ENCODE results near the gene BMP8A. TPM values are rescaled to one million over a fixed set of nuclear protein-coding genes. Genes with fewer than 3 reads are reported as not detected.
"Not testable (repeated sequence)": the region's sequence is repeated elsewhere in the genome, so short reads cannot be mapped to it uniquely, and the experiment has no call there.

The BMP8A gene
- polyA plus RNA-seq (2013, experiment 1 of 2) = 0.03 TPM
- polyA plus RNA-seq (2013, experiment 2 of 2) = 0.03 TPM

DNA sequence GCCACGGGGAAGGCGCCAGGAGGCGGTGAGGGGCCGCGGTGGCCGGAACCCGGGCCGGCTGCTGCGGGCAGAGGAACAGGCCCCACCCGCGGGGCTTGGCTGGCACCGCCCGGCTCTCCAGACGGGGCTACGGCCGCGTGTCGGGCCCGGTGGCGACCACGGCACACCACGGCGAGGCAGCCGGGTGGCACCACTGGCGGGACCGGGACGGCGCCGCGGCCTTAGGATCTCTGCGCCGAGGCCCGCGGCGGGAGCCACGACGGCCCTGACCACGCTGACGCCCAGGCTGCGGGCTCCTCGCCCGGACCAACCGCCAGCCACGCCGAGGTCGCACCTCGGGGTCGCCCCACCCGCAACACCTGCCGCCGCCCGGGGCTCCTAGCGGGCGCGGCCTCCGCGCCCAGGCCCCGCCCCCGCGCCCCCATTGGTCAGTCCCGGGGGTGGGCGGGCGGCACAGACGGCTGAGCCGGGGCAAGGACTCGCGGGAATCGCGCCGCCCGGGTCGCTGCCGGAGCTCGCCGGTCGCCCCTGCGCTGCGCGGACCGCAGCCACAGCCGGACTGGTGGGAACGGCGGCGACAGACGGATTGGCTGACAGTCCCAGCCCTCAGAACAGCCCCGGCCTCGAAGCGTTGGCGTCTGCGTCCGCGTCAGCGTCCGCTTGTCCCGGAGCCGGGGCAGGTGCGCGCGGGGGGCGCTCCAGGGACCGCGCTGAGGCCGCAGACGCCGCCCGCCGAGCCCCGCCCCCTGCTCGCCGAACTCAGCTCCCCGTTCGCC, at the start of gene BMP8A:
BMP8A (plus strand) TSS at position 491 of the 776 bp plus-strand sequence. CDS start 356 bp downstream, outside the sequence.
- H2BK15ac ChIP-seq (replicated peaks; ENCODE audit: low read depth) = no peak within 1 kb of the TSS
- H3K79me2 ChIP-seq (ENCODE audit: control insufficient read depth, insufficient read depth, low read length) = no peaks in the 10 kb centered on the region
- H2BK120ac ChIP-seq (ENCODE audit: low read depth, low read length) = no peak within 1 kb of the TSS
- H2AK5ac ChIP-seq (ENCODE audit: low read length) = no peak within 1 kb of the TSS
- H4K8ac ChIP-seq (ENCODE audit: low read depth, low read length) = no peak within 1 kb of the TSS
- H3K27ac ChIP-seq (ENCODE audit: low read depth, low read length) = no peak within 1 kb of the TSS
- H3K56ac ChIP-seq (ENCODE audit: low read length) = no peak within 1 kb of the TSS
- peaks cover 4% of the 10 kb centered on the region for H3K36me3 ChIP-seq (ENCODE audit: control insufficient read depth, insufficient read depth, low read length)
- no peak within 1 kb of the TSS for H3K23ac ChIP-seq (ENCODE audit: low read length)
- no peak within 1 kb of the TSS for H3K9ac ChIP-seq (ENCODE audit: low read length)
- H3K4me3 ChIP-seq (ENCODE audit: low read length) = no peak within 1 kb of the TSS
- no CpG with 5 or more reads among the region's 112 CpGs for WGBS (ENCODE audit: extremely low coverage, insufficient coverage, low lambda C conversion rate)
- H3K18ac ChIP-seq (ENCODE audit: low read length) = no peak within 1 kb of the TSS
- DNase-seq = peak; percentile 71
- no peaks in the 10 kb centered on the region for H3K4me1 ChIP-seq (ENCODE audit: control insufficient read depth, low read depth, low read length)
- H4K5ac ChIP-seq (ENCODE audit: low read length) = no peak within 1 kb of the TSS
- no peak within 1 kb of the TSS for H3K4ac ChIP-seq (ENCODE audit: low read depth, low read length)
- peaks cover 20% of the 10 kb centered on the region for H3K27me3 ChIP-seq (ENCODE audit: insufficient read depth, low read length, poor library complexity)
- H2BK5ac ChIP-seq (ENCODE audit: low read length) = no peak within 1 kb of the TSS
- H3K79me1 ChIP-seq (ENCODE audit: low read length) = no peaks in the 10 kb centered on the region
- peak within 1 kb of the TSS; percentile 68 for H3K4me2 ChIP-seq (ENCODE audit: low read length)

DNA sequence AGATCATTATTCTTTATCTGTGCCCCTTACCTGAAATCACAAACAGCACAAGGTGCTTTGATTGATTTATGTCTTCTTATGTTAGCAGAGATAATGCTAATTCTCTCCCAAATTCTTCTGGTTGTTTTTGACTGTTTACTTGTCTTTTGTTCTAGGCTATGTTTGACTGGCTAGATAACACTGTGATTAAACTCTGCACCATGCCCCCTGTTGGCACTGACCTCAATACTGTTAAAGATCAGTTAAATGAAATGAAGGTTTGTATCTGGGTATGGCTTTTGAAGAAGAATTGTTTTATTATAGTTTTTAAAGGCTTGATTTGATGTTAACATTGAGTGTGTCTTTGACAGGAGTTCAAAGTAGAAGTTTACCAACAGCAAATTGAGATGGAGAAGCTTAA, 49.6 kb upstream of the BMP8A start:
- Histone ChIP-seq H3K4me2 (ENCODE audit: low read length) (no peak overlapping the region), H3K4me3 (ENCODE audit: low read length) (no peak overlapping the region)

GRCh38 chr1:39445573-39445972, 45.9 kb upstream of the BMP8A start:
- Histone ChIP-seq H2BK5ac (ENCODE audit: low read length) (no peak overlapping the region), H3K9ac (ENCODE audit: low read length) (no peak overlapping the region), H3K79me1 (ENCODE audit: low read length) (peaks cover 2% of the 10 kb centered on the region), H3K36me3 (ENCODE audit: control insufficient read depth, insufficient read depth, low read length) (peaks cover 27% of the 10 kb centered on the region), H3K23ac (ENCODE audit: low read length) (no peak overlapping the region), H4K8ac (ENCODE audit: low read depth, low read length) (no peak overlapping the region), H3K4me1 (ENCODE audit: control insufficient read depth, low read depth, low read length) (no peaks in the 10 kb centered on the region), H3K79me2 (ENCODE audit: control insufficient read depth, insufficient read depth, low read length) (no peaks in the 10 kb centered on the region), H2AK5ac (ENCODE audit: low read length) (no peak overlapping the region), H3K27ac (ENCODE audit: low read depth, low read length) (no peak overlapping the region), H2BK15ac (replicated peaks; ENCODE audit: low read depth) (no peak overlapping the region), H2BK120ac (ENCODE audit: low read depth, low read length) (no peak overlapping the region), H3K27me3 (ENCODE audit: insufficient read depth, low read length, poor library complexity) (no peaks in the 10 kb centered on the region), H3K18ac (ENCODE audit: low read length) (no peak overlapping the region), H4K5ac (ENCODE audit: low read length) (no peak overlapping the region), H3K56ac (ENCODE audit: low read length) (no peak overlapping the region), H3K4me3 (ENCODE audit: low read length) (no peak overlapping the region), H3K4me2 (ENCODE audit: low read length) (no peak overlapping the region), H3K4ac (ENCODE audit: low read depth, low read length) (no peak overlapping the region)
- no CpG with 5 or more reads among the region's 2 CpGs for whole genome bisulfite sequencing (ENCODE audit: extremely low coverage, insufficient coverage, low lambda C conversion rate)
- DNase-seq = no peak

More for the DNA sequence above, 49.6 kb upstream of the BMP8A start:
- DNase-seq = no peak
- Histone ChIP-seq H3K4me1 (ENCODE audit: control insufficient read depth, low read depth, low read length) (no peaks in the 10 kb centered on the region), H3K4ac (ENCODE audit: low read depth, low read length) (no peak overlapping the region), H3K18ac (ENCODE audit: low read length) (no peak overlapping the region), H2BK5ac (ENCODE audit: low read length) (no peak overlapping the region), H3K79me1 (ENCODE audit: low read length) (peaks cover 2% of the 10 kb centered on the region), H3K27ac (ENCODE audit: low read depth, low read length) (no peak overlapping the region), H2AK5ac (ENCODE audit: low read length) (no peak overlapping the region), H3K36me3 (ENCODE audit: control insufficient read depth, insufficient read depth, low read length) (peaks cover 21% of the 10 kb centered on the region), H2BK15ac (replicated peaks; ENCODE audit: low read depth) (no peak overlapping the region), H3K56ac (ENCODE audit: low read length) (no peak overlapping the region), H3K9ac (ENCODE audit: low read length) (no peak overlapping the region), H4K5ac (ENCODE audit: low read length) (no peak overlapping the region), H3K27me3 (ENCODE audit: insufficient read depth, low read length, poor library complexity) (no peaks in the 10 kb centered on the region), H2BK120ac (ENCODE audit: low read depth, low read length) (no peak overlapping the region), H3K79me2 (ENCODE audit: control insufficient read depth, insufficient read depth, low read length) (no peaks in the 10 kb centered on the region), H3K23ac (ENCODE audit: low read length) (no peak overlapping the region), H4K8ac (ENCODE audit: low read depth, low read length) (no peak overlapping the region)

- H3K27ac ChIP-seq (ENCODE audit: low read depth, low read length) = no peak overlapping the region
- no peak overlapping the region for H3K4me3 ChIP-seq (ENCODE audit: low read length)
- no peak overlapping the region for H3K56ac ChIP-seq (ENCODE audit: low read length)
- H2AK5ac ChIP-seq (ENCODE audit: low read length) = no peak overlapping the region
- H2BK15ac ChIP-seq (replicated peaks; ENCODE audit: low read depth) = no peak overlapping the region
- H3K4me2 ChIP-seq (ENCODE audit: low read length) = no peak overlapping the region
- peaks cover 25% of the 10 kb centered on the region for H3K36me3 ChIP-seq (ENCODE audit: control insufficient read depth, insufficient read depth, low read length)
- no CpG with 5 or more reads among the region's 5 CpGs for WGBS (ENCODE audit: extremely low coverage, insufficient coverage, low lambda C conversion rate)
- H3K4me1 ChIP-seq (ENCODE audit: control insufficient read depth, low read depth, low read length) = no peaks in the 10 kb centered on the region
- H3K27me3 ChIP-seq (ENCODE audit: insufficient read depth, low read length, poor library complexity) = no peaks in the 10 kb centered on the region
- no peak overlapping the region for H2BK5ac ChIP-seq (ENCODE audit: low read length)
- no peak for DNase-seq
- no peak overlapping the region for H3K18ac ChIP-seq (ENCODE audit: low read length)
- no peak overlapping the region for H3K9ac ChIP-seq (ENCODE audit: low read length)
- H3K79me2 ChIP-seq (ENCODE audit: control insufficient read depth, insufficient read depth, low read length) = no peaks in the 10 kb centered on the region
- H3K79me1 ChIP-seq (ENCODE audit: low read length) = peaks cover 2% of the 10 kb centered on the region
- H4K5ac ChIP-seq (ENCODE audit: low read length) = no peak overlapping the region
- H4K8ac ChIP-seq (ENCODE audit: low read depth, low read length) = no peak overlapping the region
- H3K4ac ChIP-seq (ENCODE audit: low read depth, low read length) = no peak overlapping the region
- H2BK120ac ChIP-seq (ENCODE audit: low read depth, low read length) = no peak overlapping the region
- no peak overlapping the region for H3K23ac ChIP-seq (ENCODE audit: low read length)
These were observed 44.4 kb upstream of the BMP8A start for GRCh38 chr1:39446986-39447567.

- not testable (repeated sequence) for DNase-seq; H2BK120ac ChIP-seq (ENCODE audit: low read depth, low read length); H4K8ac ChIP-seq (ENCODE audit: low read depth, low read length); H4K5ac ChIP-seq (ENCODE audit: low read length); H2BK5ac ChIP-seq (ENCODE audit: low read length); H3K56ac ChIP-seq (ENCODE audit: low read length); H3K27me3 ChIP-seq (ENCODE audit: insufficient read depth, low read length, poor library complexity); H3K79me2 ChIP-seq (ENCODE audit: control insufficient read depth, insufficient read depth, low read length); H3K9ac ChIP-seq (ENCODE audit: low read length); H2BK15ac ChIP-seq (replicated peaks; ENCODE audit: low read depth); H3K4ac ChIP-seq (ENCODE audit: low read depth, low read length); H3K27ac ChIP-seq (ENCODE audit: low read depth, low read length); H3K4me2 ChIP-seq (ENCODE audit: low read length); H3K79me1 ChIP-seq (ENCODE audit: low read length); H3K18ac ChIP-seq (ENCODE audit: low read length); H3K4me1 ChIP-seq (ENCODE audit: control insufficient read depth, low read depth, low read length); H3K4me3 ChIP-seq (ENCODE audit: low read length); H2AK5ac ChIP-seq (ENCODE audit: low read length); H3K23ac ChIP-seq (ENCODE audit: low read length)
- peaks cover 30% of the 10 kb centered on the region for H3K36me3 ChIP-seq (ENCODE audit: control insufficient read depth, insufficient read depth, low read length)
- WGBS (ENCODE audit: extremely low coverage, insufficient coverage, low lambda C conversion rate) = no CpG with 5 or more reads among the region's 4 CpGs
These were observed 41.4 kb upstream of the BMP8A start for GRCh38 chr1:39450041-39450440.

All from mesendoderm (in vitro differentiated cells).